ENCODE measurements around the gene DLG5. TPM values are rescaled to one million over a fixed set of nuclear protein-coding genes. Genes with fewer than 3 reads are reported as not detected.

The DLG5 gene
- total and polyA plus RNA-seq, 9 of the 15 experiments (the other 6 are each of a cell fraction or from before 2014, with no cell fraction given), result 1.4 to 26.8 (median 11.2) TPM

DNA sequence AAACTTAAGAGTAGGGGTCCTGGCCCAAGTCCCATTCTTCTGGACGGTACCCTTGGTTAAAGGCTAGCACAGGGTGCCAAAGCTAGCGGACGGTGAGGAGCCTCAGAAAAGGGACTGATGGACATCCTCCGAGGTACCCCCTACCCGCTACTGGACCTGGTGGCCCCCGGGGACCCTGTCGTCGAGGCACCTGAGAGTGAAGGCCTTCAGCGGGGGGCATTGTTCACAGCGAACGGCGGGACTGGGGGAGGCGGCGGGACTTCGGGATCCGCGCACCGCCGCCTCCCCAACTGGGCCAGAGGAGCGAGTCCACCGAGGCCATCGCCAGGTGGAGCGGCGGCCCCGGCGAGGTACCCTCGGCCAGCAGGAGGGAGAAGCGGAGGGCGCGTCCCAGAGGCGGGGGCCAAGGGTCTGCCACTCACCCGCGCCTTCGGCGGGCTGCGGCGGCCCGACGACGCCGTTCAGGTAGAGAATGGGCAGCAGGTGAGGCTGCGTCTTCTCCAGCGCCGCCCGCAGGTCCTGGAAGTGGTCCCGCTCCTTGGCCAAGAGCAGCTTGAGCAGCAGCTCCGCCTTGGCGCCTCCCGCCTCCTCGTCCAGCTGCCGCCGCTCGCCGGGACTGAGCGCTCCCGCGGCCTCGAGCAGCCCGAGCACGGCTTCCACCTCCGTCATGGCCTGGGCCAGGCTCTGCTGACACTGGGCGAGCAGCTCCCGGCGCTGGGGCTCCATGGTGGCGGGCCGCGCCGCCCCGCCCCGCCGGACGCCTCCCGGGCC lies 575 bp downstream of the DLG5 start (continued):
- TF ChIP-seq, protein P1, sequence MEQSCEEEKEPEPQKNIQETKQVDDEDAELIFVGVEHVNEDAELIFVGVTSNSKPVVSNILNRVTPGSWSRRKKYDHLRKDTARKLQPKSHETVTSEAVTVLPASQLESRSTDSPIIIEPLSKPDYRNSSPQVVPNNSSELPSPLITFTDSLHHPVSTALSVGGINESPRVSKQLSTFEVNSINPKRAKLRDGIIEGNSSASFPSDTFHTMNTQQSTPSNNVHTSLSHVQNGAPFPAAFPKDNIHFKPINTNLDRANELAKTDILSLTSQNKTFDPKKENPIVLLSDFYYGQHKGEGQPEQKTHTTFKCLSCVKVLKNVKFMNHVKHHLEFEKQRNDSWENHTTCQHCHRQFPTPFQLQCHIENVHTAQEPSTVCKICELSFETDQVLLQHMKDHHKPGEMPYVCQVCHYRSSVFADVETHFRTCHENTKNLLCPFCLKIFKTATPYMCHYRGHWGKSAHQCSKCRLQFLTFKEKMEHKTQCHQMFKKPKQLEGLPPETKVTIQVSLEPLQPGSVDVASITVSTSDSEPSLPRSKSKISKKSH (CRISPR knock-in tag; IDR thresholded peaks at IDR 0.05), result no peak
- TF ChIP-seq FOXA3 (CRISPR knock-in tag; conservative IDR thresholded peaks at IDR 0.05 in 1 of 2, IDR thresholded peaks at IDR 0.05 in 1 of 2) (no peak), NFIC (IDR thresholded peaks at IDR 0.05) (0 out of 2 replicates have a peak, but pooled peaks have one; percentile 31), SAFB (IDR thresholded peaks at IDR 0.05; ENCODE audit: borderline replicate concordance, low read depth, low read length) (no peak), NCOA1 (IDR thresholded peaks at IDR 0.05; ENCODE audit: low read depth) (no peak), SP1 (CRISPR knock-in tag; IDR thresholded peaks at IDR 0.05) (no peak; the same call in 1 of the 2 replicates), PPARD (CRISPR knock-in tag; IDR thresholded peaks at IDR 0.05) (no peak), MCM5 (IDR thresholded peaks at IDR 0.05; ENCODE audit: low read depth) (no peak), BMI1 (IDR thresholded peaks at IDR 0.05; ENCODE audit: low read length) (no peak), HMG20B (CRISPR knock-in tag; IDR thresholded peaks at IDR 0.05) (no peak), ZSCAN29 (IDR thresholded peaks at IDR 0.05) (no peak), MCM3 (IDR thresholded peaks at IDR 0.05) (no peak), THAP12 (CRISPR knock-in tag; IDR thresholded peaks at IDR 0.05) (no peak), ZFP30 (CRISPR knock-in tag; IDR thresholded peaks at IDR 0.05; ENCODE audit: borderline replicate concordance) (no peak), ETS1 (conservative IDR thresholded peaks at IDR 0.05; ENCODE audit: control insufficient read depth, low read depth, low read length) (no peak; the same call in 1 of the 2 replicates), TBP (optimal IDR thresholded peaks at IDR 0.05; ENCODE audit: low read depth, low read length) (no peak)
- TF ChIP-seq, protein P2, sequence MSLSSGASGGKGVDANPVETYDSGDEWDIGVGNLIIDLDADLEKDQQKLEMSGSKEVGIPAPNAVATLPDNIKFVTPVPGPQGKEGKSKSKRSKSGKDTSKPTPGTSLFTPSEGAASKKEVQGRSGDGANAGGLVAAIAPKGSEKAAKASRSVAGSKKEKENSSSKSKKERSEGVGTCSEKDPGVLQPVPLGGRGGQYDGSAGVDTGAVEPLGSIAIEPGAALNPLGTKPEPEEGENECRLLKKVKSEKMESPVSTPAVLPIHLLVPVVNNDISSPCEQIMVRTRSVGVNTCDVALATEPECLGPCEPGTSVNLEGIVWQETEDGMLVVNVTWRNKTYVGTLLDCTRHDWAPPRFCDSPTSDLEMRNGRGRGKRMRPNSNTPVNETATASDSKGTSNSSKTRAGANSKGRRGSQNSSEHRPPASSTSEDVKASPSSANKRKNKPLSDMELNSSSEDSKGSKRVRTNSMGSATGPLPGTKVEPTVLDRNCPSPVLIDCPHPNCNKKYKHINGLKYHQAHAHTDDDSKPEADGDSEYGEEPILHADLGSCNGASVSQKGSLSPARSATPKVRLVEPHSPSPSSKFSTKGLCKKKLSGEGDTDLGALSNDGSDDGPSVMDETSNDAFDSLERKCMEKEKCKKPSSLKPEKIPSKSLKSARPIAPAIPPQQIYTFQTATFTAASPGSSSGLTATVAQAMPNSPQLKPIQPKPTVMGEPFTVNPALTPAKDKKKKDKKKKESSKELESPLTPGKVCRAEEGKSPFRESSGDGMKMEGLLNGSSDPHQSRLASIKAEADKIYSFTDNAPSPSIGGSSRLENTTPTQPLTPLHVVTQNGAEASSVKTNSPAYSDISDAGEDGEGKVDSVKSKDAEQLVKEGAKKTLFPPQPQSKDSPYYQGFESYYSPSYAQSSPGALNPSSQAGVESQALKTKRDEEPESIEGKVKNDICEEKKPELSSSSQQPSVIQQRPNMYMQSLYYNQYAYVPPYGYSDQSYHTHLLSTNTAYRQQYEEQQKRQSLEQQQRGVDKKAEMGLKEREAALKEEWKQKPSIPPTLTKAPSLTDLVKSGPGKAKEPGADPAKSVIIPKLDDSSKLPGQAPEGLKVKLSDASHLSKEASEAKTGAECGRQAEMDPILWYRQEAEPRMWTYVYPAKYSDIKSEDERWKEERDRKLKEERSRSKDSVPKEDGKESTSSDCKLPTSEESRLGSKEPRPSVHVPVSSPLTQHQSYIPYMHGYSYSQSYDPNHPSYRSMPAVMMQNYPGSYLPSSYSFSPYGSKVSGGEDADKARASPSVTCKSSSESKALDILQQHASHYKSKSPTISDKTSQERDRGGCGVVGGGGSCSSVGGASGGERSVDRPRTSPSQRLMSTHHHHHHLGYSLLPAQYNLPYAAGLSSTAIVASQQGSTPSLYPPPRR (CRISPR knock-in tag; IDR thresholded peaks at IDR 0.05; ENCODE audit: borderline replicate concordance), result no peak
